Omental fat pad (tissue), 4 donors: Measurements from ENCODE around the gene TRPV6. TPM values are rescaled to one million over a fixed set of nuclear protein-coding genes. Genes with fewer than 3 reads are reported as not detected.

Experiments
- ATAC-seq: fragments of 150-250 bp; one replicate; pipeline ENCODE4 v1.9.1; 2016; ENCODE audit warnings: mild to moderate bottlenecking, moderate library complexity; ENCODE audit not compliant: low FRiP score
- DNase-seq: peaks from one replicate; pipeline ENCODE4 v3.0.0-alpha.2; 2019; ENCODE audit warnings: low spot score
- CTCF ChIP-seq, 3 donors: fragments of 450-650 bp; IDR thresholded peaks; one replicate each; pipeline ENCODE4 v1.5.1; 2016 to 2017; ENCODE audit warnings: antibody characterized with exemption in 3 of 3, mild to moderate bottlenecking in 3 of 3, moderate library complexity in 2 of 3
- total RNA-seq, 4 donors: library from RNA; depleted of rRNA; stranded (reverse); fragments of >200 nt; gene quantifications; one replicate each; pipeline ENCODE4 v1.1.0, GENCODE V29; 2016

The TRPV6 gene
- total RNA-seq, 4 donors from 2014 or later = under 0.01 to 0.65 (median 0.52) TPM

DNA sequence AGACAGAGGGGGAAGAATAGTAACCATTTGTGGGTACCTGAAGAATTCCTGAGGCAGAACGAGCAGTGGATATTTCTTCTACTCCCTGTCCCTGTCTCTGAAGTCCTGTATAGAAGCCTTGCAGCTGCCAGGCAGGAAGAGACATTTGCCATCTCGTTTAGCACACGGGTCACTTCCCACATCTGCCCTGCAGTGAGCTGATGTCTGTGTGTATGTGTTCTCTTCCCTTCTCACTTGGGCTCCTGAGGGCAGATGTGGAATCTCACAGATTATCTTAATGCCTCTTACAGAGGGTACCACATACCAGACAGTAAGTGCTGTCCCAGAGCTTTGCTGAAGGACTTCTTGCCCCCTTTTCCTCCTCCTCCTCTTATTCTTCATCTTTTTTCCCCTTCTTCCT is 14.1 kb upstream of the TRPV6 start:
- TF ChIP-seq CTCF (IDR thresholded peaks at IDR 0.05) = no peak
- DNase-seq (no peak), ATAC-seq (no peak)

DNA sequence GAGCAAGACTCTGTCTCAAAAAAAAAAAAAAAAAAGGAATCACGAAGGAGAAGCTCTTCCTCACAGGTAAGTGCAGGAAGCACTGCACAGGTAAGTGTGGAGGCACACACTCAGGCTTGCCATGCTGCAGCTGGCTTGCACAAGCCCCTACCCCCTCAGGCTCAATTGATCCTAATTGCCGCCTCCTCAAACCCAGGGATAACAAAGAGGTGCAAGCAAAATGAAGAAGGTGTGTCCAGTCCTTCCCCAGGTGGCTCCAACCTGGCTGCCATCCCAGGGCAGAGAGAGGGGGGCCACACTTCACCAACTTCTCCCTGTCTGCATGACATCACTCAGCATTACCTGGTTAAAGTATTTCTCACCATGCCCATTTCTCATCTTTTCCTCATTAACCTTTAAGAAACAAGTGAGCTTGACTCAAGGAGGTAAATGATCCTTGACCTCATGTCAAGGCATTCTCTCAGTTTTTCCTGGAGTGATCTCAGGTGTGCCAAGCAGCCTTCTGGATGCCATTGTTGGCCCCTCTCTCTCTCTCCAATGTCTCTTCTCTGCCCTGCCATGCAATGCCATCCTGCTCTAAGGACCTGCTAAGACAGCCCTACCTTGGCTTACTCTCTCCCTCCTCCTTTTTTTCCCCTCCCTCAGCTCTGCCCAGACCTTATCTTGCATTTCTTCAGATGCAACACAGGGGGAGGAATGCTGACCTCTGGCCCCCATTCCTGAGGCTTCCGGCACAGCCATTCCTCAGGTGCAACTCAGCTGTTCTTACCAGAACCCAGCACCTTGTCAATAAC is 13.0 kb upstream of the TRPV6 start:
- no peak for ATAC-seq
- TF ChIP-seq CTCF (IDR thresholded peaks at IDR 0.05) = no peak
- DNase-seq = no peak

GRCh38 chr7:142897691-142898090 is 12.1 kb upstream of the TRPV6 start:
- DNase-seq = no peak
- no peak for ATAC-seq
- no peak for TF ChIP-seq CTCF (IDR thresholded peaks at IDR 0.05)

GRCh38 chr7:142896741-142897379 is 11.3 kb upstream of the TRPV6 start:
- ATAC-seq (no peak), DNase-seq (no peak)
- TF ChIP-seq CTCF (IDR thresholded peaks at IDR 0.05) = no peak

DNA sequence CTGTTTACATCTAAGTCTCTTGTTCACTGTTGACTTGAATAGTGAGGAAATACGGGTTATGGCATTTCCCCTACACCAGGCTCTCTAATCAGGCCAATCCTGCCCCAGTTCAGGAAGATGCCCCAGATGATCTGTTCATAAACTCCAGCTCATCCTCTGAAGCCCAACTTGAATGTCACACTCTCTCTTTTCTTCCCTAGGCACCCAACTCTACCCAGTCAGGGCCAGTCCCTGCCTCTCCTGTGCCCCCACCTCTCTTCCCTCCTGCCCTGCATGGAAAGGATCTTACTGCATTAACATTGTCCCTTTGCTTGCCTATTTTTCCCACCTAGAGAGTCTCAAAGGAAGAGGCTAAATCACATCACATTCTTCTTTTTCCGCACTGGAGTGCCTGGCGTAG is 10.6 kb upstream of the TRPV6 start:
- TF ChIP-seq CTCF (IDR thresholded peaks at IDR 0.05) = no peak
- ATAC-seq (no peak), DNase-seq (no peak)

DNA sequence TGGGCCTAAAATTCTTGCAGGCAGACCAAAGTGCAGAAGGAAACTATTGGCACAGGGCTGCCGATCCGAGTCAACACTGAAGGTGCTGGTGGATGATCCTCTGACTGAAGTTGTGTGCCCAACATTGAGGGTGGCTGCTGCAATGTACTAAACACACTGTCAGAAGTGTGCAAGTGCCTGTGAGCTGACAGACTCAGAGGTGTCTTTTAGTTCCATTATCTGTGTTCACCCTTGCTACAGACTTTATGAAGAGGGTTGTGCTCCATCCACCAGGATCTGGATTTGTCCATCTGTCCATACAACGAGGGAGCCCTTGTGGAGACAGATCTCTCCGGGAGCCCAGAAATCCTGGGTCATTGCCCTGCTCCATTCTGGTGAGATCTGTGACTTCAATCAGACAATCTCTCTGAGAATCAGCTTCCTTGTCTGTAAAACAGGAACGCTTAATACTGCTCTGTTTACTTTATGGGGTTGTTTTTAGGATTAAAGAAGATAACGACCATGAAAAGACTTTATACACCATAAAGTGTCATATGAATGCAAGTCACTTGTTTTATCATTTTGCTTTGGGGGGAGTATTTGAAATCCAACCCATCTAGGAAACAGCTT is 9.5 kb upstream of the TRPV6 start:
- TF ChIP-seq CTCF (IDR thresholded peaks at IDR 0.05) = no peak
- DNase-seq (no peak), ATAC-seq (no peak)
